ENCODE measurements around the gene UFC1.

DNA sequence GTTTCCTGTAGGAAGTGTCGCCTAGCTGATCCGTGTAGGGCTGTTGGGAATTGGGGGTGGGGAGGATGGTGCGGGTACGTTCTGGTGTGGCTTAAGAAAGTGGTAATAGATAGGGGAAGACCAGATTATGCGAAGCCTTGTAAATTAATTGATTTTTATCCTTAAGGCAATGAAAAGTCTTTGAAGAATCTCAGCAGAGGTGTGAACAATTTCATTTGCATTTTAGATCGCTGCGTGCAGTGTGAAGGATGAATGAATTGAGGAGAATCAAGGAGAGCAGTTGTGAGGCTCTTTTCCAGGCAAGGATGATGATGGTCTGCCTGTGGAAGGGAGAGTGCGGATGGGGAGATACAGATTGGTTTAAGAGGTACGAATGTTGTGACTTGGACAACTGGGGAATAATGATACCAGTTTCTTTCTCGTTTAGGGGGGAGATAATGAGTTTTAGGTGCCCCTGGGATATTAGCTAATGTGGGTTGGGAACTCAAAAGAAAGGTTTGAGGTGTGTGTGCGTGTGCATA is 20.5 kb upstream of the UFC1 start:
- TF ChIP-seq EP300 (IDR thresholded peaks at IDR 0.05) (no peak), POLR2A (IDR thresholded peaks at IDR 0.05) (no peak)
- TF ChIP-seq, protein P1, sequence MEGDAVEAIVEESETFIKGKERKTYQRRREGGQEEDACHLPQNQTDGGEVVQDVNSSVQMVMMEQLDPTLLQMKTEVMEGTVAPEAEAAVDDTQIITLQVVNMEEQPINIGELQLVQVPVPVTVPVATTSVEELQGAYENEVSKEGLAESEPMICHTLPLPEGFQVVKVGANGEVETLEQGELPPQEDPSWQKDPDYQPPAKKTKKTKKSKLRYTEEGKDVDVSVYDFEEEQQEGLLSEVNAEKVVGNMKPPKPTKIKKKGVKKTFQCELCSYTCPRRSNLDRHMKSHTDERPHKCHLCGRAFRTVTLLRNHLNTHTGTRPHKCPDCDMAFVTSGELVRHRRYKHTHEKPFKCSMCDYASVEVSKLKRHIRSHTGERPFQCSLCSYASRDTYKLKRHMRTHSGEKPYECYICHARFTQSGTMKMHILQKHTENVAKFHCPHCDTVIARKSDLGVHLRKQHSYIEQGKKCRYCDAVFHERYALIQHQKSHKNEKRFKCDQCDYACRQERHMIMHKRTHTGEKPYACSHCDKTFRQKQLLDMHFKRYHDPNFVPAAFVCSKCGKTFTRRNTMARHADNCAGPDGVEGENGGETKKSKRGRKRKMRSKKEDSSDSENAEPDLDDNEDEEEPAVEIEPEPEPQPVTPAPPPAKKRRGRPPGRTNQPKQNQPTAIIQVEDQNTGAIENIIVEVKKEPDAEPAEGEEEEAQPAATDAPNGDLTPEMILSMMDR (IDR thresholded peaks at IDR 0.05) = no peak

Measured in gastroesophageal sphincter (tissue), 3 donors.